GM23338 (cell line): ENCODE data around the gene MCM7. TPM values are rescaled to one million over a fixed set of nuclear protein-coding genes. Genes with fewer than 3 reads are reported as not detected.
A peak's percentile ranks its signal among the peaks of the same experiment; 100 is the strongest.

ENCODE experiments used
- ATAC-seq: fragments of 200-7000 bp; cut with Tn5 transposase; 3 replicates; pipeline ENCODE4 v1.9.1; 2020
- DNase-seq: peaks from one replicate; pipeline ENCODE4 v3.0.0-alpha.2; 2015; ENCODE audit warnings: low spot score
- H2AFZ ChIP-seq: fragments of 200-600 bp; sonication (generic); 2 replicates; pipeline ENCODE4 v1.8.0; 2016; ENCODE audit warnings: antibody characterized with exemption, mild to moderate bottlenecking, moderate library complexity
- H3F3A ChIP-seq: fragments of 200-600 bp; sonication (generic); replicated peaks from 2 replicates; pipeline ENCODE4 v1.8.0; 2017; ENCODE audit warnings: antibody characterized with exemption, mixed run types, low read depth
- H3K27ac ChIP-seq: fragments of 200-600 bp; sonication (generic); 2 replicates; pipeline ENCODE4 v1.6.1; 2016; ENCODE audit warnings: low read depth
- H3K27me3 ChIP-seq: fragments of 200-600 bp; sonication (generic); 2 replicates; pipeline ENCODE4 v1.8.0; 2016; ENCODE audit warnings: mild to moderate bottlenecking, mixed run types, moderate library complexity; ENCODE audit not compliant: insufficient read depth
- H3K36me3 ChIP-seq: fragments of 200-600 bp; sonication (generic); 2 replicates; pipeline ENCODE4 v1.8.0; 2016; ENCODE audit warnings: mild to moderate bottlenecking; ENCODE audit not compliant: insufficient read depth
- H3K4me1 ChIP-seq: fragments of 200-600 bp; sonication (generic); 2 replicates; pipeline ENCODE4 v1.8.0; 2016; ENCODE audit warnings: mild to moderate bottlenecking, moderate library complexity; ENCODE audit not compliant: insufficient read depth
- H3K4me2 ChIP-seq: fragments of 200-600 bp; sonication (generic); 2 replicates; pipeline ENCODE4 v1.7.1; 2017; ENCODE audit warnings: mixed run types
- H3K4me3 ChIP-seq: fragments of 200-600 bp; sonication (generic); 2 replicates; pipeline ENCODE4 v1.6.1; 2016; ENCODE audit warnings: mixed run types
- H3K79me2 ChIP-seq: fragments of 200-600 bp; sonication (generic); replicated peaks from 2 replicates; pipeline ENCODE4 v1.8.0; 2017; ENCODE audit warnings: mild to moderate bottlenecking; ENCODE audit not compliant: insufficient read depth
- H3K9me2 ChIP-seq: fragments of 200-600 bp; sonication (generic); 2 replicates; pipeline ENCODE4 v1.8.0; 2017; ENCODE audit not compliant: insufficient read depth
- H4K20me1 ChIP-seq: fragments of 200-600 bp; sonication (generic); replicated peaks from 2 replicates; pipeline ENCODE4 v1.8.0; 2017; ENCODE audit warnings: mild to moderate bottlenecking; ENCODE audit not compliant: insufficient read depth
- H3K27ac Mint-ChIP-seq: 2 replicates; pipeline ENCODE4 v1.8.0; 2020; ENCODE audit warnings: inconsistent platforms, mild to moderate bottlenecking, moderate library complexity, mixed read lengths
- H3K27me3 Mint-ChIP-seq: 3 replicates; pipeline ENCODE4 v1.8.0; 2022; ENCODE audit warnings: low read depth, mild to moderate bottlenecking, moderate library complexity, mixed read lengths, inconsistent platforms; ENCODE audit not compliant: insufficient read depth, poor library complexity
- H3K36me3 Mint-ChIP-seq: 3 replicates; pipeline ENCODE4 v1.8.0; 2021; ENCODE audit warnings: low read depth, mild to moderate bottlenecking, inconsistent platforms, moderate library complexity, mixed read lengths
- H3K4me1 Mint-ChIP-seq: 3 replicates; pipeline ENCODE4 v1.8.0; 2020; ENCODE audit warnings: mild to moderate bottlenecking, inconsistent platforms, mixed read lengths
- H3K4me3 Mint-ChIP-seq: 3 replicates; pipeline ENCODE4 v1.8.0; 2021; ENCODE audit warnings: moderate library complexity, mild to moderate bottlenecking, inconsistent platforms, mixed read lengths
- H3K9me3 Mint-ChIP-seq: 3 replicates; pipeline ENCODE4 v1.8.0; 2020; ENCODE audit warnings: moderate library complexity, mild to moderate bottlenecking, inconsistent platforms, mixed read lengths
- EZH2 ChIP-seq: fragments of 200-600 bp; sonication (generic); IDR thresholded peaks from one replicate; pipeline ENCODE4 v1.8.0; 2017; ENCODE audit warnings: antibody characterized with exemption, mild to moderate bottlenecking, low read depth; ENCODE audit not compliant: unreplicated experiment
- EZH2phosphoT487 ChIP-seq: fragments of 200-600 bp; sonication (generic); IDR thresholded peaks from one replicate; pipeline ENCODE4 v1.8.1; 2018; ENCODE audit warnings: antibody characterized with exemption; ENCODE audit not compliant: unreplicated experiment
- JUNB ChIP-seq: IDR thresholded peaks from one replicate; pipeline ENCODE4 v1.6.1; 2016; ENCODE audit warnings: antibody characterized with exemption; ENCODE audit not compliant: unreplicated experiment
- POLR2AphosphoS5 ChIP-seq: IDR thresholded peaks from 2 replicates; pipeline ENCODE4 v1.6.1; 2016; ENCODE audit warnings: antibody characterized with exemption, low read depth
- REST ChIP-seq: IDR thresholded peaks from one replicate; pipeline ENCODE4 v1.6.1; 2018; ENCODE audit warnings: antibody characterized with exemption; ENCODE audit not compliant: unreplicated experiment
- STAT1 ChIP-seq: IDR thresholded peaks from one replicate; pipeline ENCODE4 v1.6.1; 2016; ENCODE audit warnings: antibody characterized with exemption; ENCODE audit not compliant: unreplicated experiment
- ZNF114 ChIP-seq: fragments of 250-450 bp; sonication (Bioruptor Pico); IDR thresholded peaks from 2 replicates; pipeline ENCODE4 v1.5.0; 2020; ENCODE audit warnings: mild to moderate bottlenecking, moderate library complexity
- ZNF331 ChIP-seq: fragments of 250-450 bp; sonication (Bioruptor Pico); IDR thresholded peaks from 2 replicates; pipeline ENCODE4 v1.5.0; 2020; ENCODE audit warnings: low read depth, mild to moderate bottlenecking, moderate library complexity
- ZNF462 ChIP-seq: fragments of 250-450 bp; sonication (Bioruptor Pico); IDR thresholded peaks from 2 replicates; pipeline ENCODE4 v1.5.0; 2020; ENCODE audit warnings: mild to moderate bottlenecking, moderate library complexity
- polyA plus RNA-seq: library from polyadenylated mRNA; unstranded; fragments of >200 nt; fragmentation: Nextera tagmentation; extraction: Ambion mirVana; gene quantifications from 2 replicates; pipeline ENCODE4 v1.2.1, GENCODE V29; 2016
- total RNA-seq: library from RNA; depleted of rRNA; stranded (reverse); fragments of >200 nt; shearing (Covaris generic); gene quantifications from 2 replicates; pipeline ENCODE4 v1.2.3, GENCODE V29; 2014
- TF ChIP-seq, protein P1 (sequence below): IDR thresholded peaks from 2 replicates; pipeline ENCODE4 v1.6.1; 2016; ENCODE audit warnings: antibody characterized with exemption
- TF ChIP-seq, protein P2 (sequence below), 2 experiments: fragments of 200-600 bp in 1 of 2; sonication (generic) in 1 of 2; conservative IDR thresholded peaks; 2 replicates each; pipeline versions ENCODE4 v1.5.1 to v1.6.1; 2016 to 2017; ENCODE audit warnings: antibody characterized with exemption in 2 of 2, low read depth in 2 of 2, mild to moderate bottlenecking in 2 of 2, moderate library complexity in 1 of 2

The MCM7 gene
- total and polyA plus RNA-seq, 2 experiments from 2014 or later, result 140 to 285 TPM

DNA sequence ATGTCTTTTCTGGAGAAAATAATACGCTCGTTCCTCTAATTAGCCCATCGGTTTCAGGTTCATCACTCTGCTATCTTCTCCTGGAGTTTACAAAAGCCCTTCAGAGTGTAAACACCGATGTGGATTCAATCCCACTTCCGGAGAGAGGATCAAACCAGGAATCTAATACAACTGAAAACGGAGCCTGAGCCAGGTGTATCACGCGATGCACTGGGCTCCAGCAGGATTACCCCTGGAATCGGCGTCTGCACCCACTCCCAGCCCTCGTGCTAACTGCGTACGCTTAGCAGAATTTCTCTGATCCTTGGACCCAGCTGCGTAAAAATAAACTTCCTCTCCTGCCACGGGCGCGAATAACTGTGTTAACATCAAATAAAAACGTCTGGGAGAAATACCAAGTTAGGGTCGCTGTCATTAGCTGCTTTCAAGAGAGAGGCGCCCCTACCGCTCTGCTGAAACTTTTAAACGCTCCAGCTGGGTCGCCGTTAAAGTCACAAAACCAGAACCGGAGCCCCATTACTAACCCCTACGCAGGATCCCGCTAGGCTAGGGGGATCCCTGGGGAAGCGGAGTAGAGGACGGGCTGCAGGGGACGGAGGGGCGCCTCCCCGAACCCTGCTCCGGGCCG lies 20.2 kb downstream of the MCM7 start:
- ATAC-seq (peak; percentile 18), DNase-seq (peak; percentile 61)
- H3K27ac Mint-ChIP-seq, result peak overlapping the region; percentile 98
- peaks cover 15% of the 10 kb centered on the region for H3K4me1 ChIP-seq
- peak overlapping the region; percentile 89 for H3K4me2 ChIP-seq
- H3K79me2 ChIP-seq, result peaks cover 53% of the 10 kb centered on the region
- peaks cover 17% of the 10 kb centered on the region for H3F3A ChIP-seq
- peak overlapping the region; percentile 85; the same call in 1 of the 2 replicates for H3K27ac ChIP-seq
- TF ChIP-seq ZNF114 (CRISPR knock-in tag) (no peak), STAT1 (no peak), ZNF331 (no peak), JUNB (no peak), REST (no peak), EZH2phosphoT487 (no peak), EZH2 (no peak), POLR2AphosphoS5 (no peak), ZNF462 (CRISPR knock-in tag) (no peak)
- TF ChIP-seq, protein P1, sequence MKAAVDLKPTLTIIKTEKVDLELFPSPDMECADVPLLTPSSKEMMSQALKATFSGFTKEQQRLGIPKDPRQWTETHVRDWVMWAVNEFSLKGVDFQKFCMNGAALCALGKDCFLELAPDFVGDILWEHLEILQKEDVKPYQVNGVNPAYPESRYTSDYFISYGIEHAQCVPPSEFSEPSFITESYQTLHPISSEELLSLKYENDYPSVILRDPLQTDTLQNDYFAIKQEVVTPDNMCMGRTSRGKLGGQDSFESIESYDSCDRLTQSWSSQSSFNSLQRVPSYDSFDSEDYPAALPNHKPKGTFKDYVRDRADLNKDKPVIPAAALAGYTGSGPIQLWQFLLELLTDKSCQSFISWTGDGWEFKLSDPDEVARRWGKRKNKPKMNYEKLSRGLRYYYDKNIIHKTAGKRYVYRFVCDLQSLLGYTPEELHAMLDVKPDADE, result no peak
- TF ChIP-seq, protein P2, sequence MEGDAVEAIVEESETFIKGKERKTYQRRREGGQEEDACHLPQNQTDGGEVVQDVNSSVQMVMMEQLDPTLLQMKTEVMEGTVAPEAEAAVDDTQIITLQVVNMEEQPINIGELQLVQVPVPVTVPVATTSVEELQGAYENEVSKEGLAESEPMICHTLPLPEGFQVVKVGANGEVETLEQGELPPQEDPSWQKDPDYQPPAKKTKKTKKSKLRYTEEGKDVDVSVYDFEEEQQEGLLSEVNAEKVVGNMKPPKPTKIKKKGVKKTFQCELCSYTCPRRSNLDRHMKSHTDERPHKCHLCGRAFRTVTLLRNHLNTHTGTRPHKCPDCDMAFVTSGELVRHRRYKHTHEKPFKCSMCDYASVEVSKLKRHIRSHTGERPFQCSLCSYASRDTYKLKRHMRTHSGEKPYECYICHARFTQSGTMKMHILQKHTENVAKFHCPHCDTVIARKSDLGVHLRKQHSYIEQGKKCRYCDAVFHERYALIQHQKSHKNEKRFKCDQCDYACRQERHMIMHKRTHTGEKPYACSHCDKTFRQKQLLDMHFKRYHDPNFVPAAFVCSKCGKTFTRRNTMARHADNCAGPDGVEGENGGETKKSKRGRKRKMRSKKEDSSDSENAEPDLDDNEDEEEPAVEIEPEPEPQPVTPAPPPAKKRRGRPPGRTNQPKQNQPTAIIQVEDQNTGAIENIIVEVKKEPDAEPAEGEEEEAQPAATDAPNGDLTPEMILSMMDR (conservative IDR thresholded peaks at IDR 0.05; ENCODE audit: low read depth in 2 of 2), result no peak
- H3K4me3 ChIP-seq, result peak overlapping the region; percentile 94
- H3K9me2 ChIP-seq, result no peaks in the 10 kb centered on the region
- peaks cover 17% of the 10 kb centered on the region for H3K27me3 Mint-ChIP-seq
- H3K36me3 ChIP-seq, result peaks cover 39% of the 10 kb centered on the region
- peaks cover 50% of the 10 kb centered on the region for H3K36me3 Mint-ChIP-seq
- H3K4me3 Mint-ChIP-seq, result peak overlapping the region; percentile 95
- H3K4me1 Mint-ChIP-seq, result peaks cover 19% of the 10 kb centered on the region
- H3K27me3 ChIP-seq, result no peaks in the 10 kb centered on the region
- no peak overlapping the region for H2AFZ ChIP-seq
- peaks cover 20% of the 10 kb centered on the region for H3K9me3 Mint-ChIP-seq
- H4K20me1 ChIP-seq, result peaks cover 23% of the 10 kb centered on the region
